ENCODE results near the gene PACS2. TPM values are rescaled to one million over a fixed set of nuclear protein-coding genes. Genes with fewer than 3 reads are reported as not detected.

The PACS2 gene
- total RNA-seq, 2 donors from 2014 or later = 35.2 to 36.9 TPM

DNA sequence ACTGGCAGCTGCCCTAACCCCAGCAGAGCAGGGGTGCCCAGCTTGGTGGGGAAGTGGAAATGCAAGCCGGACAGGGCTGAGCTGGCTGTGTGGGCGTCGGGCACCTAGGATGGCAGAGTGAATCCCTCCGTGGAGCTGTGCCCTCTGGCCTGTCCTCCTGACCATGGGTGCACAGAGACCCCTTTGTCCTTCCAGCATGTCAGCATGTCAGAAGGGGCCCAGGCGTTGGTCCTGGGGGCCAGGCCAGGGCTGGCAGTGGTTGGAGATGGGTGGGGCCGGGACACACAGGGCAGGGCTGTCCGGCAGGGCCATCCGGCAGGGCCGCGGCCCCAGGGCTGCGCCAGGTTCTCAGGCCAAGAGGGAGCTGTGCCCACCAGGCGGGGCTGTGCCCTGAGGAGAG lies 75.0 kb downstream of the PACS2 start:
- Mint-ChIP-seq H3K36me3 (no peaks in the 10 kb centered on the region), H3K9me3 (no peaks in the 10 kb centered on the region), H3K27ac (no peak overlapping the region)
- ATAC-seq (no peak), DNase-seq (ENCODE audit: low spot score in 2 of 2) (no peak)

- no peak for DNase-seq (ENCODE audit: low spot score in 2 of 2)
- H3K27ac Mint-ChIP-seq = peak overlapping the region; percentile 47 to 65
Measured at GRCh38 chr14:105389976-105390848, 75.7 kb downstream of the PACS2 start.

GRCh38 chr14:105390849-105391500 lies 76.4 kb downstream of the PACS2 start:
- Mint-ChIP-seq H3K27ac (peak overlapping the region; percentile 9 to 47), H3K9me3 (no peaks in the 10 kb centered on the region), H3K36me3 (no peaks in the 10 kb centered on the region)
- no peak for DNase-seq (ENCODE audit: low spot score in 2 of 2)
- no peak for ATAC-seq

More at GRCh38 chr14:105389976-105390848, 75.7 kb downstream of the PACS2 start:
- H3K9me3 Mint-ChIP-seq = no peaks in the 10 kb centered on the region
- ATAC-seq = peak in 1 of 2 donors; percentile 31
- no peaks in the 10 kb centered on the region for H3K36me3 Mint-ChIP-seq

DNA sequence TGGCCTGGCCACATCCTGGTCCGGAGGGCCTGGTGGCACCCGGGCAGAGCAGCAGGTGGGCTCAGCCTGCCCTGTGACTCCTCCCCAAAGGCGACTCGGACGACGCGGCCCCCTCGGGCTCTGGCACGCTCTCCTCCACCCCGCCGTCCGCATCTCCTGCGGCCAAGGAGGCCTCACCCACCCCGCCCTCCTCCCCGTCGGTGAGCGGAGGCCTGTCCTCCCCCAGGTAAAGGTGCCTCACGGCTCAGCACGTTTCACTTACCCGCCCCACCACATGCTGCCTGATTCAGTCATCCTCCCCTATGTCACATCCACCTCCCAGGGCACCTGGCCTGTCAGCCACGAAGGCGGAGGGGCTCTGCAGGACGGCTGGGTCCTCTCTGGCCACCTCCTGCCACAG lies 77.0 kb downstream of the PACS2 start:
- Mint-ChIP-seq H3K9me3 (no peaks in the 10 kb centered on the region), H3K27ac (no peak overlapping the region), H3K36me3 (no peaks in the 10 kb centered on the region)
- DNase-seq (ENCODE audit: low spot score in 2 of 2) = no peak
- ATAC-seq = no peak

DNA sequence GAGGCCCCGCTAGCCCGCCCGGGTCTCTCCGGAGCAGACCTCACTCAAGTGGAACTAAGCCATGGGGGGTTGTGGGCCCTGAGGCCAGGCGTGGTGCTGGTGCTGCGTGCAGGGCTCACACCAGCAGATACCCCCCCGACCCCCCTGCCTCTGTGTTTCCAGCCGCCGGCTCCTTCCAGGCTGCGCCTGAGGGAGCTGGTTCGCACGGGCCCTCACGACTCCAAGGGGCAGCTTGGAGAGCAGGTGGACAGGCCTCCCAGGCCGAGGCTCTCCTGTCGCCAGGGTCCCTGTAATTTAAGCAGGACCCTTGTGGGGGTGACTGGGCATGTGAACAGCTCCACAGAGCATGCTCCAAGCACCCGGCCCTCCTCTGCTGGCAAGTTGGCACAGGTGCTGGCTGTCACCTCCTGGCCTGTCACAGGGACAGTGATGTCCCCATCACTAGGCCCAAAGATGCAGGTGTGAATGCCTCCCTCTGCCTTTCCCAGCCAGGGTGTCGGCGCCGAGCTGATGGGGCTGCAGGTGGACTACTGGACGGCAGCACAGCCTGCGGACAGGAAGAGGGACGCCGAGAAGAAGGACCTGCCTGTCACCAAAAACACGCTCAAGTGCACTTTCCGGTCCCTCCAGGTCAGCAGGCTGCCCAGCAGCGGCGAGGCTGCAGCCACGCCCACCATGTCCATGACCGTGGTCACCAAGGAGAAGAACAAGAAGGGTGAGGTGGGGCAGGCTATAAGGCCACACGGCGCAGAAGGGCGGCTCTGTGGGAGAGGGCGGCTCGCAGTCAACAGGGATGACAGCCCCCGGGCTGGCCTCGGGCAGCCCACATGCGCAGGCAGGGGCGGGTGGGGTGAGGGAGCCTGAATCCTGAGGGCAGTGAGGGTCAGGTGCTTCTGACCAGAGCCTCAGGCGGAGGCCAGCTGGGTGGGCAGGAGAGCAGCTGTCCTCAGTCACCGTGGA lies 77.9 kb downstream of the PACS2 start:
- no peaks in the 10 kb centered on the region for H3K36me3 Mint-ChIP-seq
- H3K27ac Mint-ChIP-seq = no peak overlapping the region

DNA sequence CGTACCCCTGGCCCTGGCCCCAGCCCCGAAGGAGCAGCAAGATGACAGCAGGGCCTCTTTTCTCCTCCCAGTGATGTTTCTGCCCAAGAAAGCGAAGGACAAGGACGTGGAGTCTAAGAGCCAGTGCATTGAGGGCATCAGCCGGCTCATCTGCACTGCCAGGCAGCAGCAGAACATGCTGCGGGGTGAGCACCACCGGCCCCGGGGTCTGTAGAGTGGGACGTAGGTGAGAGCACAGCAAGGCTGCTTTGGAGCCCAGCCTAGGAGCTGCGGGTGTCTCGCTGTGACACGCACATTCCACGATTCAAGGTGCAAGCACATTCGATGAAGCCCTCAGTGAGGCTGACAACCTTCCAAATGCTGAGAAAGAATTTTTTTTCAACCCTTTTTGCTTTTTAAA lies 78.6 kb downstream of the PACS2 start:
- no peaks in the 10 kb centered on the region for H3K36me3 Mint-ChIP-seq
- no peak overlapping the region for H3K27ac Mint-ChIP-seq
- ATAC-seq (no peak), DNase-seq (ENCODE audit: low spot score in 2 of 2) (no peak)
- no peaks in the 10 kb centered on the region for H3K9me3 Mint-ChIP-seq

More for the DNA sequence above, 77.9 kb downstream of the PACS2 start:
- ATAC-seq (no peak), DNase-seq (ENCODE audit: low spot score in 2 of 2) (no peak)
- H3K9me3 Mint-ChIP-seq = no peaks in the 10 kb centered on the region

DNA sequence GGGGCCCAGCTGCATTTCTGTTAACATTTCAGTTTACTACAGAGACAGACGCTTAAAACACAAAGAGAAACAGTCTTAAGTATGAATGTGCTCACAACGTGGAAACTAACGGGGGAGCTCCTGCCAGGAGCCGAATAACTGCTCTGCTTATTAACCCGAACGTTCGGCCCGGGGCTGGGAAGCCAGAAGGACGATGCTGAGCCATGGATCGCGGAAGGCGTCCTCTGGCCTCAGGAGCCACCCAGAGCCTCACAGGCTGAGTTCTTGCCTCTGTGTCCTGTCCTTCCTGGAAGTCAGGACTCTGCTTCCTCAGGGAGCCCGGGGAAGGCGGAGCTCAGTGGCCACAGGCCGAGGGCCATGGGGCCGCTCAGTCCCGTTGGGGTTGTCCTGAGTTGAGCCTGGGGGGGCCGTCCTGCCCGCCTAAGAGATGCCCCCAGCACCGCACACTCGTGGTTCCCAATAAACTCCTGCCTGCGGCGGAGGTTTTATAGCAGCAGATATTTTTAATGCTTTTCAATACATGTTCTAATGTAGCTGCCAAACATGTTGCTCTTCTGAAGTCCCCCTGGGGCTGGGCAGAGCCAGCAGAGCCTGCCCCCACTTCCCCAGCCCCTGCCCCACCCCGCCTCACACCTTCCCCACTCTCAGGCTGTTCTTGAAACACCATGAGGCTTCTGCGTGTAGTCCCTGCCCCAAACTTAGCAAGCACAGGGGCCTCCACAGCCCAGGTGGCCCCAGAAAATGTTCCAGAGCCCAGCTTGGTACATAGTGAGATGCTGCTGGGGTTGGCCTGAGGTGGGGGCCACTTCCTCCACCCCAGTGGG lies 80.4 kb downstream of the PACS2 start:
- Mint-ChIP-seq H3K27ac (peak overlapping the region in 1 of 2 donors; percentile 29), H3K9me3 (no peaks in the 10 kb centered on the region), H3K36me3 (peaks cover 6 to 14% of the 10 kb centered on the region in 2 donors)
- ATAC-seq (no peak), DNase-seq (ENCODE audit: low spot score in 2 of 2) (no peak)

GRCh38 chr14:105395538-105395854 lies 80.9 kb downstream of the PACS2 start:
- DNase-seq (ENCODE audit: low spot score in 2 of 2) (no peak), ATAC-seq (no peak)
- Mint-ChIP-seq H3K9me3 (peaks cover 3 to 4% of the 10 kb centered on the region in 2 donors), H3K27ac (peak overlapping the region in 1 of 2 donors; percentile 29), H3K36me3 (peaks cover 11 to 20% of the 10 kb centered on the region in 2 donors)

DNA sequence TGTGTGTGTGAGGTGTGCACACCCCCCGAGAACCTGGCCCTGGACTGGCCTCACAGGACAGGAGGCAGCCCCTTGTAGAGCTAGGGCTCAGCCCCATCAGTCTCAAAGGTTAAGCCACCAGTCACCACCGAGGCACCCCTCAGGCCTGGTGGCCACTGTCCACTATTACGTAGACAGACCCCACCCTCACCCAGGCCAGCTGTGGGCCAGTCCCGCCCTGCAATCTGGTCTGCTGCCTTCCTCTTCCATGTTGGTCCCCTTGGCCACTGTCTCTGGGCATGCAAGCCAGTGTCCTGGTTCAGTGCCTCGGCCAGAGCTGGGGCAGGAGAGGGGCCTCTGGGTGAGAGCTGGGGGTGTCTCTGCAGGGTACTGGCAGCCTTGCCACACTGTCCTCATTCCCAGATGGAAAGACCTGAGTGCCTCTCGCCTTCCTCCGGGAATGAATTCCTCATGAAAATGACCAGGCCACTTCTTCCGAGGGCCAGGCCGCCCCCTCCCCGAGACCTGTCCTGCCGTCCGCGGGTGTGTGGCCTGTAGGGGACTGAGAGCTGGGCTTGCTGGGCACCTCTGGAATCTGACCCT lies 82.9 kb downstream of the PACS2 start:
- H3K9me3 Mint-ChIP-seq = peaks cover 12 to 14% of the 10 kb centered on the region in 2 donors
- H3K27ac Mint-ChIP-seq = peak overlapping the region; percentile 83 to 84
- ATAC-seq (no peak), DNase-seq (ENCODE audit: low spot score in 2 of 2) (no peak)
- H3K36me3 Mint-ChIP-seq = peaks cover 19 to 39% of the 10 kb centered on the region in 2 donors

DNA sequence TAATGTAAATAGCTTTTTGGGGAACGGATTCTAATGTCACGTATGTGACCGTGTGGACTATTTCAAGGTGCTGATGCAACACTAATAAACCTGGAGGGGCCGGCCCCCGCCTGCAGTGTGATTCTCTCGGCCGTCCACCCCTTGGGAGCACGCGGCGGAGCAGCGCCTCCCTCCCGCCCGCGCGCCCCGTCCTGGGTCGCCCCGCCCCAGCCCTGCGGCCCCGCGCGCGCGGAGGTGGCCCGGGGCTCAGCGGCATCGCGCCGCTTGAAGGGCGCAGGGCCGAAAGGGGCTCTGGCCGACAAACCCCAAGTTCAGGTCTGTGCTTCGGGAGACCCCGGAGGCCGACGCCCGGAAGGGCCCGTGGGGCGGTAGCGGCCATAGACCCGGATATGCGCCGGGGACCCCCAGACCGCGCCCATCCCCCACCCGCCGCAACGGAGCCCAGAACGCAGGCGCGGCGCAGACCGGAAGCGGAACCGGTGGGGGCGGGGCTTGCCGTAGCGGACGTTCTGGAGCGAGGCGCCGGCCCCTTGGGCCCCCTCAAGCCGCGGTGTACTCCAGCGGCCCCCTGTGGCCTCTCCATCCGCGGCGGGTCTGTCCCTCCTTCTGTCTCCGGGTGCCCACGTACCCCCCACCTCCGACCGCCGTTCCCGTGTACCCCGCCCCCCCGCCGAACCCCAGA lies 83.6 kb downstream of the PACS2 start, which contains the start of gene TEX22:
Gene TEX22 (plus strand): TSS at position 495 of the 682 bp plus-strand sequence. CDS start 803 bp downstream, outside the sequence.
- H3K27ac Mint-ChIP-seq = peak within 1 kb of the TSS; percentile 83 to 95
- ATAC-seq = peak; percentile 87 to 88
- peaks cover 12 to 20% of the 10 kb centered on the region in 2 donors for H3K9me3 Mint-ChIP-seq
- peaks cover 19 to 39% of the 10 kb centered on the region in 2 donors for H3K36me3 Mint-ChIP-seq
- peak; percentile 87 to 92 for DNase-seq (ENCODE audit: low spot score in 2 of 2)

GRCh38 chr14:105398726-105399465 lies 84.3 kb downstream of the PACS2 start:
- H3K36me3 Mint-ChIP-seq = peaks cover 19 to 40% of the 10 kb centered on the region in 2 donors
- H3K9me3 Mint-ChIP-seq = peaks cover 12 to 21% of the 10 kb centered on the region in 2 donors
- peak overlapping the region; percentile 83 to 95 for H3K27ac Mint-ChIP-seq
- DNase-seq (ENCODE audit: low spot score in 2 of 2) (peak in 1 of 2 donors; percentile 44), ATAC-seq (peak; percentile 56 to 59)

- ATAC-seq (no peak), DNase-seq (ENCODE audit: low spot score in 2 of 2) (no peak)
- Mint-ChIP-seq H3K9me3 (peaks cover 12 to 21% of the 10 kb centered on the region in 2 donors), H3K36me3 (peaks cover 19 to 44% of the 10 kb centered on the region in 2 donors), H3K27ac (peak overlapping the region in 1 of 2 donors; percentile 83)
Measured at GRCh38 chr14:105399466-105399775, 84.9 kb downstream of the PACS2 start.

- Mint-ChIP-seq H3K36me3 (peaks cover 21 to 47% of the 10 kb centered on the region in 2 donors), H3K9me3 (peaks cover 12 to 21% of the 10 kb centered on the region in 2 donors), H3K27ac (peak overlapping the region; percentile 4 to 83)
Measured at GRCh38 chr14:105400016-105400415, 85.5 kb downstream of the PACS2 start.

DNA sequence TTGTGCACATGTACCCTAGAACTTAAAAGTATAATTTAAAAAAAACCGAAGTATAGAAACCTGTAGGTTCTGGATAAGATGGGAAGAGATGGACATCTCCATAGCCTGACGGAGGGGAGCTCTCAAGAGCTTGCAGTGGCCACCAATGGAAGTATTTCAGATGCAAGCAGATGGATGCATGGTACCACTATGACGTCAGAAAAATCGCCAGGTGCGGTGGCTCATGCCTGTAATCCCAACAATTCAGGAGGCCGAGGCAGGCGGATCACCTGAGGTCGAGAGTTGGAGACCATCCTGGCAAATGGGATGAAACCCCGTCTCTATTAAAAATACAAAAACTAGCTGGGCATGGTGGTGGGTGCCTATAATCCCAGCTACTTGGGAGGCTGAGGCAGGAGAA lies 87.2 kb downstream of the PACS2 start:
- Mint-ChIP-seq H3K36me3 (peaks cover 25 to 51% of the 10 kb centered on the region in 2 donors), H3K27ac (no peak overlapping the region), H3K9me3 (peaks cover 12 to 21% of the 10 kb centered on the region in 2 donors)
- ATAC-seq (no peak), DNase-seq (ENCODE audit: low spot score in 2 of 2) (no peak)

More at GRCh38 chr14:105400016-105400415, 85.5 kb downstream of the PACS2 start:
- no peak for DNase-seq (ENCODE audit: low spot score in 2 of 2)
- no peak for ATAC-seq

All from activated naive CD4-positive, alpha-beta T cell treated with anti-CD3 and anti-CD28 coated beads, Interleukin-2, amount 50 U/mL, for 72 hours (primary cell).